Transverse colon (tissue), 4 donors: ENCODE results near the gene DLK2. TPM values are rescaled to one million over a fixed set of nuclear protein-coding genes. Genes with fewer than 3 reads are reported as not detected.

Experiments used
- DNase-seq: peaks from one replicate; pipeline ENCODE4 v3.0.0-alpha.2; 2019
- H3K27ac ChIP-seq, 4 donors: fragments of 200-600 bp; sonication (generic); 2 replicates each; pipeline ENCODE4 v1.5.1; 2016 to 2018; ENCODE audit warnings: inconsistent platforms in 4 of 4
- H3K27me3 ChIP-seq: fragments of 200-600 bp; sonication (generic); 2 replicates; pipeline ENCODE4 v1.5.1; 2017; ENCODE audit warnings: inconsistent platforms
- H3K36me3 ChIP-seq, 4 donors: fragments of 200-600 bp; sonication (generic); 2 replicates each; pipeline ENCODE4 v1.5.1; 2017 to 2019; ENCODE audit warnings: inconsistent platforms in 4 of 4
- H3K4me1 ChIP-seq, 4 donors: fragments of 200-600 bp; sonication (generic); 2 replicates each; pipeline ENCODE4 v1.5.1; 2017 to 2020; ENCODE audit warnings: inconsistent platforms in 4 of 4
- H3K4me3 ChIP-seq, 4 donors: fragments of 200-600 bp; sonication (generic); 1 replicate in 1 of 4; 2 replicates in 3 of 4; pipeline versions ENCODE4 v1.5.1 to v1.6.1; 2017 to 2019; ENCODE audit warnings: inconsistent platforms in 4 of 4
- H3K9me3 ChIP-seq, 2 donors: fragments of 200-600 bp; sonication (generic); 2 replicates each; pipeline ENCODE4 v1.5.1; 2017 to 2019; ENCODE audit warnings: inconsistent platforms in 2 of 2
- CTCF ChIP-seq, 5 experiments: fragments of 200-600 bp in 3 of 5; fragments of 450-650 bp in 2 of 5; sonication (generic) in 3 of 5; IDR thresholded peaks; 1 replicate in 2 of 5; 2 replicates in 3 of 5; pipeline ENCODE4 v1.5.1; 2016 to 2017; ENCODE audit warnings: antibody characterized with exemption in 5 of 5, inconsistent platforms in 3 of 5, mild to moderate bottlenecking in 2 of 5, moderate library complexity in 1 of 5
- EP300 ChIP-seq: sonication (generic); formaldehyde crosslinking; IDR thresholded peaks from one replicate; pipeline ENCODE4 v1.6.1; 2017; ENCODE audit warnings: antibody characterized with exemption, low read depth
- POLR2A ChIP-seq: fragments of 450-650 bp; IDR thresholded peaks from one replicate; pipeline ENCODE4 v1.6.1; 2016; ENCODE audit warnings: antibody characterized with exemption, mild to moderate bottlenecking, moderate library complexity
- POLR2AphosphoS5 ChIP-seq, 3 donors: sonication (generic); formaldehyde crosslinking; IDR thresholded peaks; one replicate each; pipeline ENCODE4 v1.6.1; 2016; ENCODE audit warnings: antibody characterized with exemption in 3 of 3
- WGBS, 2 donors: methylation state at CpG; one replicate each; pipeline ENCODE4 v1.1.5; 2018; ENCODE audit warnings: low coverage in 1 of 2; 5-methylcytosine and 5-hydroxymethylcytosine counted together
- in situ Hi-C, 4 donors: fragments of 200-750 bp; cut with MboI; loops; one replicate each; pipeline versions ENCODE4 v1.15.0 to v1.15.1; 2017; ENCODE audit warnings: low sequenced_read_pairs in 3 of 4, low pct_ligation_motif_present in 1 of 4, low pct_unique_long_range_greater_than_20kb in 1 of 4
- intact Hi-C: fragments of 100-400 bp; cut with DNase I; formaldehyde crosslinking; loops from one replicate; pipeline ENCODE4 v1.15.1; 2023; ENCODE audit warnings: low total_unique reads
- total RNA-seq, 4 donors: library from RNA; depleted of rRNA; stranded (reverse); fragments of >200 nt; gene quantifications; one replicate each; pipeline ENCODE4 v1.1.0, GENCODE V29; 2016

The DLK2 gene
- total RNA-seq, 4 donors from 2014 or later, result 0.95 to 1.1 TPM; not detected in 2

GRCh38 chr6:43493230-43493629 is 37.9 kb upstream of the DLK2 start:
- no peaks in the 10 kb centered on the region for H3K27me3 ChIP-seq
- H3K4me3 ChIP-seq, result no peak overlapping the region
- WGBS, 2 donors, result 85 to 100% methylated on average over 1 to 2 of the region's 2 CpGs
- in situ Hi-C loops (no loop called here), intact Hi-C loops (no loop called here)
- DNase-seq, result no peak
- no peaks in the 10 kb centered on the region for H3K36me3 ChIP-seq
- H3K4me1 ChIP-seq, result peaks cover 8 to 29% (median 19%) of the 10 kb centered on the region in 4 donors
- no peak overlapping the region for H3K27ac ChIP-seq
- H3K9me3 ChIP-seq, result no peaks in the 10 kb centered on the region
- TF ChIP-seq POLR2AphosphoS5 (IDR thresholded peaks at IDR 0.05) (no peak), EP300 (no peak), CTCF (IDR thresholded peaks at IDR 0.05) (no peak), POLR2A (no peak)

- intact Hi-C loops, result no loop called here
- 55% methylated on average over 3 of the region's 3 CpGs; no CpG with 5 or more reads in 1 of the 2 donors for WGBS, 2 donors
- Histone ChIP-seq H3K36me3 (no peaks in the 10 kb centered on the region), H3K4me1 (peaks cover 8 to 29% (median 19%) of the 10 kb centered on the region in 4 donors), H3K9me3 (no peaks in the 10 kb centered on the region), H3K27me3 (no peaks in the 10 kb centered on the region), H3K4me3 (no peak overlapping the region), H3K27ac (no peak overlapping the region)
- TF ChIP-seq CTCF (IDR thresholded peaks at IDR 0.05) (no peak), EP300 (no peak), POLR2A (no peak), POLR2AphosphoS5 (IDR thresholded peaks at IDR 0.05) (no peak)
- in situ Hi-C loops, result no loop called here
- DNase-seq, result no peak
Observed at GRCh38 chr6:43492673-43493072, 37.3 kb upstream of the DLK2 start.

- Histone ChIP-seq H3K4me3 (no peak overlapping the region), H3K4me1 (peaks cover 8 to 29% (median 19%) of the 10 kb centered on the region in 4 donors), H3K36me3 (no peaks in the 10 kb centered on the region), H3K27ac (peak overlapping the region in 2 of 4 donors; percentile 9 to 32), H3K27me3 (no peaks in the 10 kb centered on the region), H3K9me3 (no peaks in the 10 kb centered on the region)
- intact Hi-C loops (no loop called here), in situ Hi-C loops (no loop called here)
- TF ChIP-seq POLR2A (no peak), CTCF (IDR thresholded peaks at IDR 0.05) (no peak), POLR2AphosphoS5 (IDR thresholded peaks at IDR 0.05) (peak in 1 of 3 donors; percentile 15)
- peak; percentile 71 for DNase-seq
- WGBS, 2 donors, result 24 to 53% methylated on average over 5 to 10 of the region's 10 CpGs
Observed at GRCh38 chr6:43491750-43492661, 36.7 kb upstream of the DLK2 start.

- Histone ChIP-seq H3K27me3 (no peaks in the 10 kb centered on the region), H3K4me1 (peaks cover 8 to 28% (median 14%) of the 10 kb centered on the region in 4 donors), H3K36me3 (no peaks in the 10 kb centered on the region), H3K4me3 (no peak overlapping the region), H3K9me3 (no peaks in the 10 kb centered on the region), H3K27ac (no peak overlapping the region)
- in situ Hi-C loops, result no loop called here
- TF ChIP-seq POLR2A (no peak), POLR2AphosphoS5 (IDR thresholded peaks at IDR 0.05) (no peak), CTCF (IDR thresholded peaks at IDR 0.05) (no peak), EP300 (no peak)
- DNase-seq, result no peak
- 82 to 100% methylated on average over 1 to 6 of the region's 6 CpGs for whole genome bisulfite sequencing, 2 donors
- intact Hi-C loops, result no loop called here
Observed at GRCh38 chr6:43490523-43490939, 35.2 kb upstream of the DLK2 start.
